Measurements from ENCODE around the gene ATP6AP2.

DNA sequence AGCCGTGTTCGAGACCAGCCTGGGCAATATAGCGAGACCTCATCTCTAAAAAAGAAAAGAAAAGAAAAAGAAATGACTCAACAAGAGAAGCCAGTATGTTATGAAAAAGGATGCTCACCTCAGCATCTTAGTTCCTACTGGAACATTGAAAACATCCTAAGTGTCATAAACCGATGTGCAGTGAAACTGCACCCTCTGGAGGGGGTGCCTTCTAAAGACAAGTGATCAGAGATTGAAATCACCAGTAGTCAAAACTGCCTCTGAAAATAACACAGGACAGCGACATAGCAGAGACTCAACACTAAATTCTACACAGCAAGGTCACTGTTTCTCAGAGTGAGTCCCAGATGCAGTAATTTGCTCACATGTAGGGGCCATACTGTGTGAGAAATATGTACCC is 28.0 kb upstream of the ATP6AP2 start:
- TF ChIP-seq, protein P1, sequence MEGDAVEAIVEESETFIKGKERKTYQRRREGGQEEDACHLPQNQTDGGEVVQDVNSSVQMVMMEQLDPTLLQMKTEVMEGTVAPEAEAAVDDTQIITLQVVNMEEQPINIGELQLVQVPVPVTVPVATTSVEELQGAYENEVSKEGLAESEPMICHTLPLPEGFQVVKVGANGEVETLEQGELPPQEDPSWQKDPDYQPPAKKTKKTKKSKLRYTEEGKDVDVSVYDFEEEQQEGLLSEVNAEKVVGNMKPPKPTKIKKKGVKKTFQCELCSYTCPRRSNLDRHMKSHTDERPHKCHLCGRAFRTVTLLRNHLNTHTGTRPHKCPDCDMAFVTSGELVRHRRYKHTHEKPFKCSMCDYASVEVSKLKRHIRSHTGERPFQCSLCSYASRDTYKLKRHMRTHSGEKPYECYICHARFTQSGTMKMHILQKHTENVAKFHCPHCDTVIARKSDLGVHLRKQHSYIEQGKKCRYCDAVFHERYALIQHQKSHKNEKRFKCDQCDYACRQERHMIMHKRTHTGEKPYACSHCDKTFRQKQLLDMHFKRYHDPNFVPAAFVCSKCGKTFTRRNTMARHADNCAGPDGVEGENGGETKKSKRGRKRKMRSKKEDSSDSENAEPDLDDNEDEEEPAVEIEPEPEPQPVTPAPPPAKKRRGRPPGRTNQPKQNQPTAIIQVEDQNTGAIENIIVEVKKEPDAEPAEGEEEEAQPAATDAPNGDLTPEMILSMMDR (IDR thresholded peaks at IDR 0.05): no peak
- no peak for TF ChIP-seq EZH2 (IDR thresholded peaks at IDR 0.05; ENCODE audit: borderline replicate concordance, insufficient read depth, low read depth, low read length, poor library complexity, severe bottlenecking)

All from B cell (primary cell).